ENCODE results near the gene TNIK.

The TNIK gene

DNA sequence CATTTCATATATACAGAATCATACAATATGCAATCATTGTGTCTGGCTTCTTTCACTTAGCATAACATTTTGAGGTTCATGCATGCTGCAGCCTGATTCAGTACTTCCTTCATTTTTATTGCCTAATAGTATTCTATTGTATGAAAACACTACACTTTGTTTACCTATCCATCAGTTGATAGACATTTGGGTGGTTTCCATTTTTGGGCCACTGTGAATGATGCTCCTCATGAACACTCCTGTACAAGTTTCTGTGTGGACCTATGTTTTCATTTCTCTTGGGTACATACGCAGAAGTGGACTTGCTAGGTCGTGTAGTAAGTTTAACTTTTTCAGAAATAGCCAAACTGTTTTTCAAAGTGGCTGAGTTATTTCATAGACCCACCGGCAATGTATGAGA, 18.8 kb downstream of the TNIK start:
- H3K4me3 ChIP-seq, result no peak overlapping the region
- no peak for DNase-seq (ENCODE audit: low spot score)
- H3K27ac ChIP-seq, result no peak overlapping the region
- TF ChIP-seq, protein P1, sequence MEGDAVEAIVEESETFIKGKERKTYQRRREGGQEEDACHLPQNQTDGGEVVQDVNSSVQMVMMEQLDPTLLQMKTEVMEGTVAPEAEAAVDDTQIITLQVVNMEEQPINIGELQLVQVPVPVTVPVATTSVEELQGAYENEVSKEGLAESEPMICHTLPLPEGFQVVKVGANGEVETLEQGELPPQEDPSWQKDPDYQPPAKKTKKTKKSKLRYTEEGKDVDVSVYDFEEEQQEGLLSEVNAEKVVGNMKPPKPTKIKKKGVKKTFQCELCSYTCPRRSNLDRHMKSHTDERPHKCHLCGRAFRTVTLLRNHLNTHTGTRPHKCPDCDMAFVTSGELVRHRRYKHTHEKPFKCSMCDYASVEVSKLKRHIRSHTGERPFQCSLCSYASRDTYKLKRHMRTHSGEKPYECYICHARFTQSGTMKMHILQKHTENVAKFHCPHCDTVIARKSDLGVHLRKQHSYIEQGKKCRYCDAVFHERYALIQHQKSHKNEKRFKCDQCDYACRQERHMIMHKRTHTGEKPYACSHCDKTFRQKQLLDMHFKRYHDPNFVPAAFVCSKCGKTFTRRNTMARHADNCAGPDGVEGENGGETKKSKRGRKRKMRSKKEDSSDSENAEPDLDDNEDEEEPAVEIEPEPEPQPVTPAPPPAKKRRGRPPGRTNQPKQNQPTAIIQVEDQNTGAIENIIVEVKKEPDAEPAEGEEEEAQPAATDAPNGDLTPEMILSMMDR (IDR thresholded peaks at IDR 0.05), result no peak

DNA sequence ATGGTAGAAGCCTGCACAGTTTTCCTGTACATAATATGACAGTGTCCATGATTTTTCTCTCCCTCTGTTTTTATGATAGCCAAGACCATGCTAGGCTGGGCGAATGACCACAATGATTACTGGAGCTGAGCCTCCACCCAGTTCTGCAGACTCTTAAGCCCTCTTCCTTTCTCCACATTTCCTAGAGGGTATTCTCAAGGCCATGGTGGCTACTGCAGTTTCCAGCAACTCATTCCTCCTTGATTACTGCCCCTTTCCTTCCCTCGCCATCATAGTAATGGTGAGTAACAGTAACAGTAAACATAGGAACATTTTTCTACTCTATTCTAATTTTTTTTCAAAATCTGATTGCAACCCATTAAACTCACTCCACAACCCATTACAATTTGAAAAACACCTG, 20.2 kb downstream of the TNIK start:
- DNase-seq (ENCODE audit: low spot score), result no peak
- no peak overlapping the region for H3K27ac ChIP-seq
- H3K4me3 ChIP-seq, result no peak overlapping the region
- TF ChIP-seq, protein P1 (IDR thresholded peaks at IDR 0.05), result no peak

DNA sequence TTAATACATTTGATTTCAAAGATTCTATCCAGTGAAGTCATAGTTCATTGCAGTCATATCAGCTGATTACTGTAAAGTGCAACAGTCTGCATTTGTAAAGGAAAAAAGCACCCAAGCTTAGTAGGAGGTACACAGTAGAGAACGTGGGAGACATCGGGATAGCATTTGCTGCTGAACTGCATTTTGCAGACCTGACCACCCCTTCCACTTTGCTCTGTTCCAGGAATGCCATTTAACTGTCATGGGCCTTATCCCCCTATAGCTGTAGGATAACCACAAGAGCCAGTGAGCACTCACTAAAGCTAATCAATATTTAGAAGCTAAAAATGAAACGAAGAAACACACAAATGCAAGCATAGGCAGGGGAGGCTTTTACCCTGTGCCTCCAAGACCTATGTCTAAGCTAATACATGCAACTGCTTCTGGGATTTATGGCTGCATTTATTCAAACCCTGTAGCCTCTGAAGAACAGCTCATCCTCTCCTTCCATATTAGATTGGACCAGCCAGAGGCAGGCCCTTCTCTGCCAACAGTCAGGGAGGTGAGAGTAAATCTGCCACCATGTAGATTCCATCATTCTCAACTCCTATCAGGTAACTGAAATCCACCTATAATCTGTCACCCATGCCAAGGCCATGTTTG, 23.0 kb downstream of the TNIK start:
- H3K4me3 ChIP-seq, result no peak overlapping the region
- TF ChIP-seq, protein P1 (IDR thresholded peaks at IDR 0.05), result no peak
- no peak overlapping the region for H3K27ac ChIP-seq
- DNase-seq (ENCODE audit: low spot score), result no peak

DNA sequence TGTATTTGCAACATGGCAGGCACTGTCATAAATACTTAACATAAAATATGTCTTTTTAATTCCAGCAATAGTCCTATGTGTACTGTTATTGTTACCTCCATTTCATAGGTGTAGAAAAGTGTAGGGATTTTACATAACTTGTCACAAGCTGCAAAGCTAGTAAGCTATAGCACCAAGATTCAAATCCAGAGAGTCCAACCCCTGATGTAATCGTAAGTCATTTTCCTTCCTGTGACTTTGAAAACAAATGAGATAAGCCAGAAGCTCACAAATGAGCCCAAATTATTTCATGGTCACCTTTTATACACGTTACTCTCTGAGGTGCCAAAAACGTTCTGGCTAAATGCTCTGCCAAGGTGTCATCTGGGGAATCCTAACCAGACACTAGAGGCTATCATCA, 23.8 kb downstream of the TNIK start:
- TF ChIP-seq, protein P1 (IDR thresholded peaks at IDR 0.05), result no peak

DNA sequence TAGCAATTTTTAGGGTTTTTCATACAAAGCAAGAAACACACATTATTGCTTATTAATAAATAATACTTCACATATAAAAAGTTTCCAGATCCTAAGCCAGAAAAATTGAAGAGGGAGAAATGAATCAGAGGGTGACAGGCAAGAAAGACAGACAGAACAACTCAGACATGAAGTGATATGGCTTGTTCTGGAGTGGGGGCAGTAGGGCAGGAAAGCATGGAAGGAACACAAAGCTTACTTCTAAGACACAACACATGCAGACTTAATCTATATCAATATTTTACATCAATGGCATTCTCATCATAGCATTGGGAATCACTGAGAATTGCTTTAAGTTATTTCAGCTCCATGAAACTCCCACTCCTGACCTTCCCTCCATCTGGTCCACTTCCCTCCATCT, 24.4 kb downstream of the TNIK start:
- Histone ChIP-seq H3K27ac (no peak overlapping the region), H3K4me3 (no peak overlapping the region)
- TF ChIP-seq, protein P1 (IDR thresholded peaks at IDR 0.05), result no peak
- DNase-seq (ENCODE audit: low spot score), result no peak

More for the DNA sequence above, 23.8 kb downstream of the TNIK start:
- no peak overlapping the region for H3K4me3 ChIP-seq
- H3K27ac ChIP-seq, result no peak overlapping the region
- DNase-seq (ENCODE audit: low spot score), result no peak

DNA sequence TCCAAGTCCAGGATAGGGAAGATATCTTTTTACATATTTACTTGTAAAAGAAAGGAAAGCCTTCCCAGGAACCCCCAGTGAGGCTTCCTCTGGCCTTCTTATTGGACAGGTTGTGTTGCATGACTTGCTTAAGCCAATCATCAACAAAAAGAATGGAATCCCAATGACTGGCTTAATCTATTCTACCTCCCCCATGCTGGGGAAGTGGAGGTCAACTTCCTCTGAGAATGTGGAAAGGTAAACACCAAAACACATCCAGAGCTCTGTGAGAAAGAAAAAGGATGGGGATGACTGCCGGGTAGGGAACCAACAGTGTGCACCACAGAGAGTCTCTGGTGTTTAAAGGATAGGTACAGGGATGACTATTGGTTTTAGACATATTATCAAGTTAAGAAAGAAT, 25.1 kb downstream of the TNIK start:
- no peak for DNase-seq (ENCODE audit: low spot score)
- TF ChIP-seq, protein P1 (IDR thresholded peaks at IDR 0.05), result no peak
- Histone ChIP-seq H3K27ac (no peak overlapping the region), H3K4me3 (no peak overlapping the region)

DNA sequence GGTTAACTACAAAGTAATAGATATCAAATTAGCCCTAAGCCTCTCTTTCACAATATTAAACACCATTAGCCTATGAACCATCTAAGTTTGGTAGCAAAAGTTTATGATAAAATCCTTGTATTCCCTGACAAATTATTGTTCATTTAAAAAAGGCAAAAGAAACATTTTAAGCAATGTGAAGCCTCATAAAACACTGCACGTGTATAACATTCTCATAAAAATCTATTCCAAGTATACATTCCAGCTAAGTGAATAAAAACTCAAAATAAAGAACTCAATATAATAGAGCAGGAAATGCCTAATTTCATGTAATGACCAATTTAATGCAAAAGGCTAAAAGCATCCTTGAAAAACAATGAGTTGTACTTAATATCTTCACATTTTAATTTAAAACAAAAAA, 27.7 kb downstream of the TNIK start:
- no peak for DNase-seq (ENCODE audit: low spot score)
- TF ChIP-seq, protein P1 (IDR thresholded peaks at IDR 0.05), result no peak

More for the DNA sequence above, 27.7 kb downstream of the TNIK start:
- H3K4me3 ChIP-seq, result no peak overlapping the region
- no peak overlapping the region for H3K27ac ChIP-seq

Data from coronary artery (tissue), 2 donors.